ENCODE data around the gene DAAM1. TPM values are rescaled to one million over a fixed set of nuclear protein-coding genes. Genes with fewer than 3 reads are reported as not detected.

DAAM1 gene
- total and polyA plus RNA-seq, 8 donors: 5.8 to 204 (median 31.3) TPM

- TF ChIP-seq POLR2AphosphoS5 (IDR thresholded peaks at IDR 0.05): no peak
- TF ChIP-seq POLR2A (IDR thresholded peaks at IDR 0.05): no peak
- TF ChIP-seq, protein P1, sequence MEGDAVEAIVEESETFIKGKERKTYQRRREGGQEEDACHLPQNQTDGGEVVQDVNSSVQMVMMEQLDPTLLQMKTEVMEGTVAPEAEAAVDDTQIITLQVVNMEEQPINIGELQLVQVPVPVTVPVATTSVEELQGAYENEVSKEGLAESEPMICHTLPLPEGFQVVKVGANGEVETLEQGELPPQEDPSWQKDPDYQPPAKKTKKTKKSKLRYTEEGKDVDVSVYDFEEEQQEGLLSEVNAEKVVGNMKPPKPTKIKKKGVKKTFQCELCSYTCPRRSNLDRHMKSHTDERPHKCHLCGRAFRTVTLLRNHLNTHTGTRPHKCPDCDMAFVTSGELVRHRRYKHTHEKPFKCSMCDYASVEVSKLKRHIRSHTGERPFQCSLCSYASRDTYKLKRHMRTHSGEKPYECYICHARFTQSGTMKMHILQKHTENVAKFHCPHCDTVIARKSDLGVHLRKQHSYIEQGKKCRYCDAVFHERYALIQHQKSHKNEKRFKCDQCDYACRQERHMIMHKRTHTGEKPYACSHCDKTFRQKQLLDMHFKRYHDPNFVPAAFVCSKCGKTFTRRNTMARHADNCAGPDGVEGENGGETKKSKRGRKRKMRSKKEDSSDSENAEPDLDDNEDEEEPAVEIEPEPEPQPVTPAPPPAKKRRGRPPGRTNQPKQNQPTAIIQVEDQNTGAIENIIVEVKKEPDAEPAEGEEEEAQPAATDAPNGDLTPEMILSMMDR (IDR thresholded peaks at IDR 0.05): no peak
- no peak for TF ChIP-seq EP300 (IDR thresholded peaks at IDR 0.05)
- WGBS, 5 donors: 56 to 70% (median 60%) methylated on average over 5 of the region's 5 CpGs
- DNase-seq: no peak
- Histone ChIP-seq H3K27me3 (no peaks in the 10 kb centered on the region), H3K4me1 (peaks cover 0 to 6% (median 3%) of the 10 kb centered on the region in 4 donors), H3K36me3 (no peaks in the 10 kb centered on the region), H3K4me3 (no peak overlapping the region), H3K27ac (no peak overlapping the region), H3K9me3 (no peaks in the 10 kb centered on the region)
- intact Hi-C loops (cut with DNase I; ENCODE audit: low total_unique reads): no loop called here
Observed at GRCh38 chr14:59182641-59183040, 5.8 kb upstream of the DAAM1 start.

DNA sequence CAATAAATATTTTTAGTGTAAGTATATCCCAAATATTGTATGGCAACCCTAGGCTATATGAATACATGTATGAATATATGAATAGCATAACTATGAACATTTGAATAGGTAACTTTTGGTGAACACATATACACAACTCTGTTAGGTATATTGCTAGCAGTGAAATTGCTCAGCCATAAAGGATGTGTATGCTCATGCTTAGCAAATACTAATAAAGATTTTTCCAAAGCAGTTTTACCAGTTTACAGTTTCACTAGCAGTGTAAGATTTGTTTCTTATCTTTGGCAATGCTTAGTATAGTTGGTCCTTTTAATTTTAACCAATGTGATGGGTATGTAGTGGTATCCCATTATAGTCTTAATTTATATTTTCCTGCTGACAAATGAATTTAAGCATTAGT, 5.3 kb upstream of the DAAM1 start:
- Histone ChIP-seq H3K27ac (no peak overlapping the region), H3K27me3 (no peaks in the 10 kb centered on the region), H3K36me3 (no peaks in the 10 kb centered on the region), H3K4me1 (peaks cover 0 to 7% (median 3%) of the 10 kb centered on the region in 4 donors), H3K4me3 (no peak overlapping the region), H3K9me3 (no peaks in the 10 kb centered on the region)
- no peak for TF ChIP-seq POLR2A (IDR thresholded peaks at IDR 0.05)
- no peak for TF ChIP-seq POLR2AphosphoS5 (IDR thresholded peaks at IDR 0.05)
- TF ChIP-seq, protein P1 (IDR thresholded peaks at IDR 0.05): no peak
- TF ChIP-seq EP300 (IDR thresholded peaks at IDR 0.05): no peak
- no peak for DNase-seq
- intact Hi-C loops (cut with DNase I; ENCODE audit: low total_unique reads): no loop called here

GRCh38 chr14:59184396-59184795, 4.1 kb upstream of the DAAM1 start:
- intact Hi-C loops (cut with DNase I; ENCODE audit: low total_unique reads): no loop called here
- H3K27ac ChIP-seq: no peak overlapping the region
- no peak for TF ChIP-seq EP300 (IDR thresholded peaks at IDR 0.05)
- TF ChIP-seq, protein P1 (IDR thresholded peaks at IDR 0.05): no peak
- no peak for TF ChIP-seq POLR2A (IDR thresholded peaks at IDR 0.05)
- no peak for TF ChIP-seq POLR2AphosphoS5 (IDR thresholded peaks at IDR 0.05)

DNA sequence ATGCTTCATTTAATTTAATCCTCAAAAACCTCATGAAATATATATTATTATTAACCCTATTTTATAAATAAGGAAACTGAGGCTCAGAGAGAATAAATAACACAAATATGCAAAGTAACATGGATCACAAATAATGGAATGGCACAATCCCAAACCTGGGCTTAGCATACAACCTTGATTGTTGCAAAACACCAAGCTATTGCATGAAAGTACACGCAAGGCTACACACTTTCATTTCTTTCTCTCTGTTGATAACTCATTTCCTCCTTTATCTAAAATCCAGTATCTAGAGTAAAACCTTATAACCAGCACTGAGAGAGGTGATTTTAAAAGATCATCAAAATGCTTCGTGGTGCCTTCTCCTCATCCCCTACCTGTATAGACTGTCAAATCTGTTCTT, 2.8 kb upstream of the DAAM1 start:
- 60 to 72% (median 69%) methylated on average over 2 of the region's 2 CpGs for WGBS, 5 donors
- H3K4me1 ChIP-seq: peaks cover 6 to 22% (median 12%) of the 10 kb centered on the region in 4 donors
- intact Hi-C loops (cut with DNase I; ENCODE audit: low total_unique reads): no loop called here
- TF ChIP-seq, protein P1 (IDR thresholded peaks at IDR 0.05): no peak
- TF ChIP-seq POLR2AphosphoS5 (IDR thresholded peaks at IDR 0.05) (no peak), EP300 (IDR thresholded peaks at IDR 0.05) (no peak)
- H3K4me3 ChIP-seq: no peak overlapping the region
- H3K27ac ChIP-seq: no peak overlapping the region
- no peaks in the 10 kb centered on the region for H3K27me3 ChIP-seq
- no peaks in the 10 kb centered on the region for H3K9me3 ChIP-seq
- no peak for DNase-seq
- H3K36me3 ChIP-seq: no peaks in the 10 kb centered on the region

More at GRCh38 chr14:59184396-59184795, 4.1 kb upstream of the DAAM1 start:
- DNase-seq: no peak
- Histone ChIP-seq H3K4me3 (no peak overlapping the region), H3K27me3 (no peaks in the 10 kb centered on the region), H3K4me1 (peaks cover 0 to 9% (median 3%) of the 10 kb centered on the region in 4 donors), H3K36me3 (no peaks in the 10 kb centered on the region), H3K9me3 (no peaks in the 10 kb centered on the region)
- 82 to 92% (median 84%) methylated on average over 3 of the region's 3 CpGs for WGBS, 5 donors
